Measurements from ENCODE around the gene MAN2A1.

DNA sequence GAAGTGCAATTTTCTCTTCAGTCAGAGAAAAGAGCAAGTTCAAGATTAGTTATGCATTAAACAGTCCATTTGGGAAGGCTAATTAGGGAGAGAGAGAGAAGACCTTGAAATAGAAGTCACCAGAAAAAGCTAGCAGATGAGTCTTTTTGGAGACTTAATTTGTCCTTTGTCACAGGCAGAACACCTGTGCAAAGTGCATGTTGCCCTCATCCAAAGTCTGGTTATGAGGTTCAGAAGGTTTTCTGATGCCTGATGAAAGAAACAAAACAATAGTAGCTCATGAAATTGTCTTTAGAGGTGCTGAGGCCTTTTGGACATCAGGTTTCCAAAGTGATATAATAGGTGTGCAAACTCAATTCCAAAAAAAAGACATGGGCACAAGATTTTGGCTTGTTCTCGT lies 199.3 kb downstream of the MAN2A1 start:
- TF ChIP-seq, protein P1, sequence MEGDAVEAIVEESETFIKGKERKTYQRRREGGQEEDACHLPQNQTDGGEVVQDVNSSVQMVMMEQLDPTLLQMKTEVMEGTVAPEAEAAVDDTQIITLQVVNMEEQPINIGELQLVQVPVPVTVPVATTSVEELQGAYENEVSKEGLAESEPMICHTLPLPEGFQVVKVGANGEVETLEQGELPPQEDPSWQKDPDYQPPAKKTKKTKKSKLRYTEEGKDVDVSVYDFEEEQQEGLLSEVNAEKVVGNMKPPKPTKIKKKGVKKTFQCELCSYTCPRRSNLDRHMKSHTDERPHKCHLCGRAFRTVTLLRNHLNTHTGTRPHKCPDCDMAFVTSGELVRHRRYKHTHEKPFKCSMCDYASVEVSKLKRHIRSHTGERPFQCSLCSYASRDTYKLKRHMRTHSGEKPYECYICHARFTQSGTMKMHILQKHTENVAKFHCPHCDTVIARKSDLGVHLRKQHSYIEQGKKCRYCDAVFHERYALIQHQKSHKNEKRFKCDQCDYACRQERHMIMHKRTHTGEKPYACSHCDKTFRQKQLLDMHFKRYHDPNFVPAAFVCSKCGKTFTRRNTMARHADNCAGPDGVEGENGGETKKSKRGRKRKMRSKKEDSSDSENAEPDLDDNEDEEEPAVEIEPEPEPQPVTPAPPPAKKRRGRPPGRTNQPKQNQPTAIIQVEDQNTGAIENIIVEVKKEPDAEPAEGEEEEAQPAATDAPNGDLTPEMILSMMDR (IDR thresholded peaks at IDR 0.05) = no peak
- no peak for TF ChIP-seq POLR2A (IDR thresholded peaks at IDR 0.05)

Measured in right lobe of liver (tissue), 4 donors.